HG03039 (cell line): Measurements from ENCODE around the gene MRGPRG.

Experiments used
- ATAC-seq: cut with Tn5 transposase; IDR thresholded peaks from one replicate; pipeline ENCODE4 v1.9.1; 2021; ENCODE audit warnings: mild to moderate bottlenecking, moderate library complexity; ENCODE audit not compliant: unreplicated experiment

The MRGPRG gene

GRCh38 chr11:3207526-3208189, 11.0 kb downstream of the MRGPRG start:
- ATAC-seq, result no peak

- ATAC-seq, result no peak
These were observed 11.8 kb downstream of the MRGPRG start for GRCh38 chr11:3206922-3207204.

- ATAC-seq, result no peak
These were observed 12.3 kb downstream of the MRGPRG start for GRCh38 chr11:3206156-3206921.

- no peak for ATAC-seq
These were observed 13.1 kb downstream of the MRGPRG start for GRCh38 chr11:3205261-3206155.

- ATAC-seq, result no peak
These were observed 14.2 kb downstream of the MRGPRG start for GRCh38 chr11:3204141-3205015.

GRCh38 chr11:3203221-3204043, 15.2 kb downstream of the MRGPRG start:
- no peak for ATAC-seq

GRCh38 chr11:3202759-3203158, 15.9 kb downstream of the MRGPRG start:
- no peak for ATAC-seq

GRCh38 chr11:3202305-3202704, 16.3 kb downstream of the MRGPRG start:
- no peak for ATAC-seq

- no peak for ATAC-seq
These were observed 16.9 kb downstream of the MRGPRG start for GRCh38 chr11:3201677-3202181.

GRCh38 chr11:3201112-3201581, 17.5 kb downstream of the MRGPRG start:
- ATAC-seq, result no peak

GRCh38 chr11:3200388-3201111, 18.1 kb downstream of the MRGPRG start:
- ATAC-seq, result no peak

- ATAC-seq, result no peak
These were observed 18.9 kb downstream of the MRGPRG start for GRCh38 chr11:3199537-3200295.

GRCh38 chr11:3198815-3199214, 19.8 kb downstream of the MRGPRG start:
- no peak for ATAC-seq

GRCh38 chr11:3197878-3198528, 20.6 kb downstream of the MRGPRG start:
- ATAC-seq, result no peak

GRCh38 chr11:3197044-3197695, 21.4 kb downstream of the MRGPRG start:
- ATAC-seq, result no peak

GRCh38 chr11:3196161-3197043, 22.2 kb downstream of the MRGPRG start:
- ATAC-seq, result no peak
